Glutamatergic neuron (in vitro differentiated cells): ENCODE data around the gene SEC22C. TPM values are rescaled to one million over a fixed set of nuclear protein-coding genes. Genes with fewer than 3 reads are reported as not detected.
"Not testable (repeated sequence)": the region's sequence is repeated elsewhere in the genome, so short reads cannot be mapped to it uniquely, and the experiment has no call there.

ENCODE experiments used
- DNase-seq: peaks from one replicate; pipeline ENCODE4 v3.0.0; 2022
- H3K27ac Mint-ChIP-seq: one replicate; pipeline ENCODE4 v1.8.0; 2020; ENCODE audit warnings: mild to moderate bottlenecking, mixed read lengths, inconsistent platforms; ENCODE audit not compliant: unreplicated experiment
- H3K27me3 Mint-ChIP-seq: one replicate; pipeline ENCODE4 v1.8.0; 2020; ENCODE audit warnings: mild to moderate bottlenecking, moderate library complexity, mixed read lengths, inconsistent platforms; ENCODE audit not compliant: unreplicated experiment
- H3K36me3 Mint-ChIP-seq: one replicate; pipeline ENCODE4 v1.8.0; 2020; ENCODE audit warnings: mild to moderate bottlenecking, mixed read lengths, inconsistent platforms; ENCODE audit not compliant: unreplicated experiment
- H3K4me1 Mint-ChIP-seq: one replicate; pipeline ENCODE4 v1.8.0; 2020; ENCODE audit warnings: mild to moderate bottlenecking, low read depth, mixed read lengths, inconsistent platforms; ENCODE audit not compliant: unreplicated experiment
- H3K4me3 Mint-ChIP-seq: one replicate; pipeline ENCODE4 v1.8.0; 2020; ENCODE audit warnings: mild to moderate bottlenecking, mixed read lengths, inconsistent platforms; ENCODE audit not compliant: unreplicated experiment
- H3K9me3 Mint-ChIP-seq: one replicate; pipeline ENCODE4 v1.8.0; 2020; ENCODE audit warnings: mild to moderate bottlenecking, moderate library complexity, mixed read lengths, inconsistent platforms; ENCODE audit not compliant: unreplicated experiment
- CTCF ChIP-seq: fragments of 200-600 bp; sonication (generic); IDR thresholded peaks from one replicate; pipeline ENCODE4 v1.5.0; 2021; ENCODE audit not compliant: partially characterized antibody, unreplicated experiment
- total RNA-seq: library from RNA; stranded (reverse); fragmentation: NEBNext Ultra II Directional; extraction: Animal tissue kit (Norgen Biotek cat#: 25700); gene quantifications from one replicate; pipeline ENCODE4 v1.2.1, GENCODE V29; 2021; ENCODE audit not compliant: unreplicated experiment

Gene SEC22C
- total RNA-seq, 1 donor from 2014 or later = 36.9 TPM

DNA sequence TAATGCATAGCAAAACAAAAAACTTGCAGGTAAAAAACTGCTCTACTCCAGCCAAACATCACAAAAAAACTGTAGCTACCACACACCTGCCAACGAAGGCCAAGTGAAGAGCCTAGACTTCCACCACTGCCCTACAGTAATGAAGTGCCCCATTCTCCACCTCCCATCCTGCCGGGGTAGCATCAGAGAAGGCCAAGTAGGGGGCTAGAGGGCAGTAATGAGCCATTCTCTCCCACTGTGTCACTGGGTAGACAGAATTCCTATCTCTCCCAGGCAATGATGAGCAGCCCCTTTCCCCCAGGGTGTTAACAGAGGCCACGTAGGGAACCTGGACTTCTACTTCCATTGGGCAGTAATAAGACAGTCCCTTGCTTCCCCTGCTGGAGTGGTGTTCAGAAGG is 9.5 kb downstream of the SEC22C start:
- no peak overlapping the region for H3K4me3 Mint-ChIP-seq
- H3K36me3 Mint-ChIP-seq = peaks cover 20% of the 10 kb centered on the region
- no peaks in the 10 kb centered on the region for H3K9me3 Mint-ChIP-seq

DNA sequence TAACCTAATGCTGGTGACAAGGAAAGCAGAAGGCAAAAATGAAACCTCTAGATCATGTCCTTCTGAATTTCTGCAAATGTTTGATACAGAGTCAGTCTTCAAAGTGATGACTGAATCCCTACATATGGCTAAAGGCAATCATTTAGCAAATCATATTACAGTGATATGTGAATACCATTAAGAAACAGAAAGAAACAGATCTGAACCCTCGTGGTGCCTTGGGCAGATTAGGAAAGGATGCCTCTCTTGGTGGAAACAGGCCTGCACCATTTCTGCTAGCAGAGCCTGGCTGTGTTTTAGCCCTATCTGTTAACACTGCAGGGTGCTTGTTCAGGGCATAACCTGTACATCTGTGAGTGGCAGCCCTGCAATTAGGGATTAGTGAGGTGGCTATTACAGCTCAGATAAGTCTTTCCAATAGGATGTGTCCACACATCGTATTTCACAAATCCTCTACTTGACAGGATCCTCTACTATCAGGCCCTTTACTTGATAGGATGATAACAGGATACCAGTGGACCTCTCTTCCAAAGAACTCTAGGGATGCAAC is 12.1 kb downstream of the SEC22C start:
- H3K36me3 Mint-ChIP-seq = peaks cover 10% of the 10 kb centered on the region
- TF ChIP-seq CTCF = no peak
- H3K27ac Mint-ChIP-seq = no peak overlapping the region
- DNase-seq = no peak
- H3K9me3 Mint-ChIP-seq = no peaks in the 10 kb centered on the region
- no peak overlapping the region for H3K4me3 Mint-ChIP-seq
- H3K27me3 Mint-ChIP-seq = no peaks in the 10 kb centered on the region
- H3K4me1 Mint-ChIP-seq = peaks cover 6% of the 10 kb centered on the region

More for the DNA sequence above, 9.5 kb downstream of the SEC22C start:
- Mint-ChIP-seq H3K27ac (no peak overlapping the region), H3K4me1 (peaks cover 6% of the 10 kb centered on the region), H3K27me3 (peaks cover 3% of the 10 kb centered on the region)
- peak; percentile 71 for DNase-seq
- peak; percentile 23 for TF ChIP-seq CTCF

DNA sequence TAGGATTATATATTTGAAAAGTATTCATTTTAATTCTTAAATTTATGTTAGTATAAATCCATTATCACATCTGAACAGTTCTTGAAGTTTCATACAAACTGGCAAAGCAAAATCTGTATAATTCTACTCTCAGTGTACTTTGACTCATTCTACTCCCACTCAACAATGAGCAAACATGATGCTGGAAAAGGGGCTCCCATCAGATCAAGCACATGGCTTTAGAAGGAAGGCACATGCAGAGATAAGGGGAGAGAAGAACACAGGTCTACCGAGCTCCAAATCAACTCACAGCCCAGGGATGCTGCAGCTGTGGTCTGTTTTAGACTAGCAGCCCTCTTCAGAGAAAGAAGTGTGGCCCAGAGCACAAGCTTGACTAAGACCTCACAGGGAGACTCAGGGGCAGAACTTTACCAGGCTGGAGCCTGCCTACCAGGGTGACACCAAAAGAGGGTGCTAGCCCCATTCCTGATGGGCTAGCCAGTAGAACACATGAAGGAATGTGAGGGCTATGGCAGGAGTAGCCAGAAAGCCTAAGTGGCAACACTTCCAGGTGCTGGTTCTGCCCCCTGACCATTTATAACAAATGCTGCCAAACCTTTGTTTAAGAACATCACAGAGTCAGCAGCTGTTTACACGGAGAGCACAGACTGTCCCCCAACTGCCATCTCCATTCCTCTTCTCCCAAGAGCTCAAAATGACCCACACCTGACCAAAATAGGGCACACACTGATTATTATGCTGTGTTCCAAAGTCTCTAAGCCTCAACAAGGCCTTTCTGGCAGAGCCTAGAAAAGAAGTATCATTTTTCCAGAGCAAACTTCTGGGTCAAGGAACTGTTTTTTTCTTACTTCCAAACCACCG is 19.5 kb downstream of the SEC22C start:
- Mint-ChIP-seq H3K36me3 (no peaks in the 10 kb centered on the region), H3K4me3 (no peak overlapping the region), H3K27me3 (no peaks in the 10 kb centered on the region), H3K9me3 (peaks cover 2% of the 10 kb centered on the region), H3K4me1 (no peaks in the 10 kb centered on the region), H3K27ac (no peak overlapping the region)
- no peak for DNase-seq
- TF ChIP-seq CTCF = no peak

- Mint-ChIP-seq H3K4me3 (no peak overlapping the region), H3K9me3 (peaks cover 2% of the 10 kb centered on the region), H3K36me3 (peaks cover 4% of the 10 kb centered on the region), H3K27me3 (no peaks in the 10 kb centered on the region), H3K4me1 (no peaks in the 10 kb centered on the region), H3K27ac (no peak overlapping the region)
- no peak for TF ChIP-seq CTCF
- DNase-seq = no peak
Observed at GRCh38 chr3:42557854-42558253, 23.9 kb downstream of the SEC22C start.

DNA sequence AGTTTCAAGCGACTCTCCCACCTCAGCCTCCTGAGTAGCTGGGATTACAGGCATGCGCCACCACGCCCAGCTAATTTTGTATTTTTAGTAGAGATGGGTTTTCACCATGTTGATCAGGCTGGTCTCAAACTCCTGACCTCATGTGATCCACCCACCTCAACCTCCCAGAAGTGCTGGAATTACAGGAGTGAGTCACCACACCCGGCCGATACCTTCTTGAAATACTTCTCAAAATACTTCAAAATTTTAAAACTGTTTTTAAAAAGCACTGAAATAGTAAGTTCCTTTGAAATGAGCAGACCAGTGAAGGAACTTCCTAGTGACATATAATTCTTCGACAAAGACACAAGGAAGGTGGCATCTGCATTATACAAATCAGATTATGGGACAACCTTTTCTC is 24.9 kb downstream of the SEC22C start:
- H3K4me1 Mint-ChIP-seq, H3K9me3 Mint-ChIP-seq, H3K27me3 Mint-ChIP-seq, H3K36me3 Mint-ChIP-seq, H3K27ac Mint-ChIP-seq, DNase-seq, H3K4me3 Mint-ChIP-seq: not testable (repeated sequence)
